ENCODE results near the gene CD93.

The CD93 gene

DNA sequence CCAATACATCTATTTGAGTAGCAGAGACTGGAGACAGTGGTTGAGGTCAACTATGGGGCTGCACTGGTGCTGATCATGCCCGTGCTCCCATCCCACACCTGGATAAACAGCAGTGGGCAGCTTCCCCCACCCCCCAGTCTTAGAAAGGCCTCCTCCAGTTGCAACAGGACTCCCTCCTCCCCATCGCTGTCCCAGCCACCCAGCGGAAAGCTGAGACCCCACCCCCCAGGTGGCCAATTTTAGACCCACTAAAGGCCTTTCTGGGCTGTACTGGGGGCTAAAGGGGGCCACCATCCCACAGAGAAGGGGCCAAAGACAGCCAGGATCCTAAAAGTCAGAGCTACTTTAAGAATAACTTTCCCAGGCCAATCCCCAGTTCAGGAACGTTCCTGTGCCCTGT is 52.2 kb downstream of the CD93 start:
- no peak for ATAC-seq

DNA sequence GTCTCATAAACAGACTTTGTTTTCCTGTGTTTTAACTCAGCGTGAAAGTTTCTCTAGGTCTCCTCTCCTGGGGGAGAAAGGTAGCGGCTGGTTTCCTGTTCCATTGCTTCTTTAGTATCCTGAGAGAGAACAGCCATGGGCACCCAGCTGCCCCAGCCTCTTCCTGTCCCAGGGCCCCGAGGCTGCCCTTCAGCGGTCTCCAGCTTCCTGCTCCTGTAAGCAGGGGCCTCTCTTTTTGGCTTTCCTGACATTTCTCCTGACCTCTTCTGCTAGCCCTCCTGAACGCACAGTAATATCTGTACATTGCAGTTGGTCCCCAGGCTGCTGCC is 53.4 kb downstream of the CD93 start:
- TF ChIP-seq ZFP3 (CRISPR knock-in tag; IDR thresholded peaks at IDR 0.05): no peak
- TF ChIP-seq ZC3H10 (CRISPR knock-in tag; IDR thresholded peaks at IDR 0.05): no peak
- TF ChIP-seq OSR1 (CRISPR knock-in tag; IDR thresholded peaks at IDR 0.05): no peak
- TF ChIP-seq, protein P1, sequence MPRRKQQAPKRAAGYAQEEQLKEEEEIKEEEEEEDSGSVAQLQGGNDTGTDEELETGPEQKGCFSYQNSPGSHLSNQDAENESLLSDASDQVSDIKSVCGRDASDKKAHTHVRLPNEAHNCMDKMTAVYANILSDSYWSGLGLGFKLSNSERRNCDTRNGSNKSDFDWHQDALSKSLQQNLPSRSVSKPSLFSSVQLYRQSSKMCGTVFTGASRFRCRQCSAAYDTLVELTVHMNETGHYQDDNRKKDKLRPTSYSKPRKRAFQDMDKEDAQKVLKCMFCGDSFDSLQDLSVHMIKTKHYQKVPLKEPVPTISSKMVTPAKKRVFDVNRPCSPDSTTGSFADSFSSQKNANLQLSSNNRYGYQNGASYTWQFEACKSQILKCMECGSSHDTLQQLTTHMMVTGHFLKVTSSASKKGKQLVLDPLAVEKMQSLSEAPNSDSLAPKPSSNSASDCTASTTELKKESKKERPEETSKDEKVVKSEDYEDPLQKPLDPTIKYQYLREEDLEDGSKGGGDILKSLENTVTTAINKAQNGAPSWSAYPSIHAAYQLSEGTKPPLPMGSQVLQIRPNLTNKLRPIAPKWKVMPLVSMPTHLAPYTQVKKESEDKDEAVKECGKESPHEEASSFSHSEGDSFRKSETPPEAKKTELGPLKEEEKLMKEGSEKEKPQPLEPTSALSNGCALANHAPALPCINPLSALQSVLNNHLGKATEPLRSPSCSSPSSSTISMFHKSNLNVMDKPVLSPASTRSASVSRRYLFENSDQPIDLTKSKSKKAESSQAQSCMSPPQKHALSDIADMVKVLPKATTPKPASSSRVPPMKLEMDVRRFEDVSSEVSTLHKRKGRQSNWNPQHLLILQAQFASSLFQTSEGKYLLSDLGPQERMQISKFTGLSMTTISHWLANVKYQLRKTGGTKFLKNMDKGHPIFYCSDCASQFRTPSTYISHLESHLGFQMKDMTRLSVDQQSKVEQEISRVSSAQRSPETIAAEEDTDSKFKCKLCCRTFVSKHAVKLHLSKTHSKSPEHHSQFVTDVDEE (CRISPR knock-in tag; IDR thresholded peaks at IDR 0.05): no peak
- TF ChIP-seq, protein P2, sequence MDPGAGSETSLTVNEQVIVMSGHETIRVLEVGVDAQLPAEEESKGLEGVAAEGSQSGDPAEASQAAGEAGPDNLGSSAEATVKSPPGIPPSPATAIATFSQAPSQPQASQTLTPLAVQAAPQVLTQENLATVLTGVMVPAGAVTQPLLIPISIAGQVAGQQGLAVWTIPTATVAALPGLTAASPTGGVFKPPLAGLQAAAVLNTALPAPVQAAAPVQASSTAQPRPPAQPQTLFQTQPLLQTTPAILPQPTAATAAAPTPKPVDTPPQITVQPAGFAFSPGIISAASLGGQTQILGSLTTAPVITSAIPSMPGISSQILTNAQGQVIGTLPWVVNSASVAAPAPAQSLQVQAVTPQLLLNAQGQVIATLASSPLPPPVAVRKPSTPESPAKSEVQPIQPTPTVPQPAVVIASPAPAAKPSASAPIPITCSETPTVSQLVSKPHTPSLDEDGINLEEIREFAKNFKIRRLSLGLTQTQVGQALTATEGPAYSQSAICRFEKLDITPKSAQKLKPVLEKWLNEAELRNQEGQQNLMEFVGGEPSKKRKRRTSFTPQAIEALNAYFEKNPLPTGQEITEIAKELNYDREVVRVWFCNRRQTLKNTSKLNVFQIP (CRISPR knock-in tag; IDR thresholded peaks at IDR 0.05; ENCODE audit: borderline replicate concordance, low read depth): no peak
- TF ChIP-seq ESRRG (CRISPR knock-in tag; IDR thresholded peaks at IDR 0.05): no peak
- TF ChIP-seq TCF4 (CRISPR knock-in tag; IDR thresholded peaks at IDR 0.05; ENCODE audit: borderline replicate concordance): no peak
- TF ChIP-seq GLIS3 (CRISPR knock-in tag; IDR thresholded peaks at IDR 0.05): no peak
- no peak for TF ChIP-seq RARB (CRISPR knock-in tag; IDR thresholded peaks at IDR 0.05)
- TF ChIP-seq ISL1 (CRISPR knock-in tag; IDR thresholded peaks at IDR 0.05): no peak
- TF ChIP-seq, protein P3, sequence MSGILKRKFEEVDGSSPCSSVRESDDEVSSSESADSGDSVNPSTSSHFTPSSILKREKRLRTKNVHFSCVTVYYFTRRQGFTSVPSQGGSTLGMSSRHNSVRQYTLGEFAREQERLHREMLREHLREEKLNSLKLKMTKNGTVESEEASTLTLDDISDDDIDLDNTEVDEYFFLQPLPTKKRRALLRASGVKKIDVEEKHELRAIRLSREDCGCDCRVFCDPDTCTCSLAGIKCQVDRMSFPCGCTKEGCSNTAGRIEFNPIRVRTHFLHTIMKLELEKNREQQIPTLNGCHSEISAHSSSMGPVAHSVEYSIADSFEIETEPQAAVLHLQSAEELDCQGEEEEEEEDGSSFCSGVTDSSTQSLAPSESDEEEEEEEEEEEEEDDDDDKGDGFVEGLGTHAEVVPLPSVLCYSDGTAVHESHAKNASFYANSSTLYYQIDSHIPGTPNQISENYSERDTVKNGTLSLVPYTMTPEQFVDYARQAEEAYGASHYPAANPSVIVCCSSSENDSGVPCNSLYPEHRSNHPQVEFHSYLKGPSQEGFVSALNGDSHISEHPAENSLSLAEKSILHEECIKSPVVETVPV (CRISPR knock-in tag; IDR thresholded peaks at IDR 0.05): no peak
- no peak for TF ChIP-seq ZNF565 (CRISPR knock-in tag; conservative IDR thresholded peaks at IDR 0.05; ENCODE audit: low read depth)
- TF ChIP-seq PPARA (CRISPR knock-in tag; IDR thresholded peaks at IDR 0.05; ENCODE audit: borderline replicate concordance): no peak
- no peak for TF ChIP-seq ZNF70 (CRISPR knock-in tag; IDR thresholded peaks at IDR 0.05)
- TF ChIP-seq ARNTL (CRISPR knock-in tag; IDR thresholded peaks at IDR 0.05; ENCODE audit: borderline replicate concordance, low read depth): no peak
- no peak for TF ChIP-seq SNAI2 (CRISPR knock-in tag; IDR thresholded peaks at IDR 0.05)
- TF ChIP-seq, protein P4, sequence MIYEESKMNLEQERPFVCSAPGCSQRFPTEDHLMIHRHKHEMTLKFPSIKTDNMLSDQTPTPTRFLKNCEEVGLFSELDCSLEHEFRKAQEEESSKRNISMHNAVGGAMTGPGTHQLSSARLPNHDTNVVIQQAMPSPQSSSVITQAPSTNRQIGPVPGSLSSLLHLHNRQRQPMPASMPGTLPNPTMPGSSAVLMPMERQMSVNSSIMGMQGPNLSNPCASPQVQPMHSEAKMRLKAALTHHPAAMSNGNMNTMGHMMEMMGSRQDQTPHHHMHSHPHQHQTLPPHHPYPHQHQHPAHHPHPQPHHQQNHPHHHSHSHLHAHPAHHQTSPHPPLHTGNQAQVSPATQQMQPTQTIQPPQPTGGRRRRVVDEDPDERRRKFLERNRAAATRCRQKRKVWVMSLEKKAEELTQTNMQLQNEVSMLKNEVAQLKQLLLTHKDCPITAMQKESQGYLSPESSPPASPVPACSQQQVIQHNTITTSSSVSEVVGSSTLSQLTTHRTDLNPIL (CRISPR knock-in tag; IDR thresholded peaks at IDR 0.05; ENCODE audit: low read depth): no peak
- ATAC-seq: no peak

More for the DNA sequence above, 52.2 kb downstream of the CD93 start:
- TF ChIP-seq, protein P1 (CRISPR knock-in tag; IDR thresholded peaks at IDR 0.05): no peak
- TF ChIP-seq PPARA (CRISPR knock-in tag; IDR thresholded peaks at IDR 0.05; ENCODE audit: borderline replicate concordance) (no peak), ZNF565 (CRISPR knock-in tag; conservative IDR thresholded peaks at IDR 0.05; ENCODE audit: low read depth) (no peak), RARB (CRISPR knock-in tag; IDR thresholded peaks at IDR 0.05) (no peak), ISL1 (CRISPR knock-in tag; IDR thresholded peaks at IDR 0.05) (no peak), SNAI2 (CRISPR knock-in tag; IDR thresholded peaks at IDR 0.05) (no peak), TOX (CRISPR knock-in tag; IDR thresholded peaks at IDR 0.05; ENCODE audit: borderline replicate concordance) (no peak), CSDC2 (CRISPR knock-in tag; IDR thresholded peaks at IDR 0.05) (no peak), BACH2 (CRISPR knock-in tag; IDR thresholded peaks at IDR 0.05; ENCODE audit: borderline replicate concordance) (no peak), ZFP30 (CRISPR knock-in tag; IDR thresholded peaks at IDR 0.05) (no peak), ZFP3 (CRISPR knock-in tag; IDR thresholded peaks at IDR 0.05) (no peak), ARNTL (CRISPR knock-in tag; IDR thresholded peaks at IDR 0.05; ENCODE audit: borderline replicate concordance, low read depth) (no peak), OSR1 (CRISPR knock-in tag; IDR thresholded peaks at IDR 0.05) (no peak), TCF4 (CRISPR knock-in tag; IDR thresholded peaks at IDR 0.05; ENCODE audit: borderline replicate concordance) (no peak), ZNF70 (CRISPR knock-in tag; IDR thresholded peaks at IDR 0.05) (no peak), ESRRG (CRISPR knock-in tag; IDR thresholded peaks at IDR 0.05) (no peak), ZNF8 (CRISPR knock-in tag; IDR thresholded peaks at IDR 0.05) (no peak), GLIS3 (CRISPR knock-in tag; IDR thresholded peaks at IDR 0.05) (no peak)
- TF ChIP-seq, protein P2 (CRISPR knock-in tag; IDR thresholded peaks at IDR 0.05; ENCODE audit: borderline replicate concordance, low read depth): no peak
- TF ChIP-seq, protein P3 (CRISPR knock-in tag; IDR thresholded peaks at IDR 0.05): no peak
